GM21360 (cell line): ENCODE data around the gene GUCD1.
A peak's percentile ranks its signal among the peaks of the same experiment; 100 is the strongest.
"Not testable (repeated sequence)": the region's sequence is repeated elsewhere in the genome, so short reads cannot be mapped to it uniquely, and the experiment has no call there.

Source experiments
- ATAC-seq: cut with Tn5 transposase; IDR thresholded peaks from one replicate; pipeline ENCODE4 v1.9.1; 2021; ENCODE audit warnings: mild to moderate bottlenecking, moderate library complexity; ENCODE audit not compliant: unreplicated experiment

Gene GUCD1

DNA sequence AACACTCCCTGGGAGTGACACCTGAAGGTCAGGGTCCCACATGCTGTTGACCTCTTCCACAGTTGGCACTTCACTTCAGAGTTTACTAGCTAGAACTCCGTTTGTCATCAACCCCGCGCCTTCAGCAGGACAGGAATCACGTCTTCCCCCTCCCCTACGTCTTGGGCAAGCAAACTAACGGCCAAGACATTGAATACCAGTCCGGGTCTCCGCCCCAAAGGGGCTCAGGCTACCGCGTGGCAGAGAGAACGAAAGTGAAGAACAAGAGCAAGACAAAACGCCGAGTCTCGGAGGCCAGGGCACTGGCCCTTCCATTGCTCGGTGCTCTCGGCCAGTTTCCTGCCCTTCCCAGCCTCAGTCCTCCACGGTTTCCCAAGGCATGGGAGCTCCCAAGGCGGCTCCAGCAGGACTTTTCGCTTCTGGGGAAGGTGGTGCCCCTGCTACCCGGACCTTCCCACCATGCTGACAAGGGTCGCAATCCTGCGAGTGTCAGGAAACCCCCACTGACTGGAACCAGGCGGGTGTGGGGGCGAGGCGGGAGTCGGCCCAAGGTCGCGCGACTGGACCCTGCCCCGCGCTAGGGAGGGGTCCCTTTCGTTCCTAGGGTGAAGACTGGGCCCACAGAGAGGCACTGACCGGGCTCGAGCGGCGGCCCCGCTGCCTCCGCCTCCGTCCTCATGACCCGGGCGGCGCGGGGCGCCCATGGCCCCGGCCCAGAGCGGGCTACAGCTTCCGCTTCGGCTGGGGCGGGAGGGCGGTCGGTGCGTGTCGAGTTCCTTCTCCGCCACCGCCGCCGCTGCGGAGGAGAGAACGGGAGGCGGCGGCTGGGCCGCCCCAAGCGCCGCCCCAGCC, at the start of gene GUCD1:
Gene GUCD1, minus strand, starts transcription at position 826 of the 852 bp plus-strand sequence. Its CDS starts 147 bp downstream, at position 679.
- ATAC-seq, result peak; percentile 7

DNA sequence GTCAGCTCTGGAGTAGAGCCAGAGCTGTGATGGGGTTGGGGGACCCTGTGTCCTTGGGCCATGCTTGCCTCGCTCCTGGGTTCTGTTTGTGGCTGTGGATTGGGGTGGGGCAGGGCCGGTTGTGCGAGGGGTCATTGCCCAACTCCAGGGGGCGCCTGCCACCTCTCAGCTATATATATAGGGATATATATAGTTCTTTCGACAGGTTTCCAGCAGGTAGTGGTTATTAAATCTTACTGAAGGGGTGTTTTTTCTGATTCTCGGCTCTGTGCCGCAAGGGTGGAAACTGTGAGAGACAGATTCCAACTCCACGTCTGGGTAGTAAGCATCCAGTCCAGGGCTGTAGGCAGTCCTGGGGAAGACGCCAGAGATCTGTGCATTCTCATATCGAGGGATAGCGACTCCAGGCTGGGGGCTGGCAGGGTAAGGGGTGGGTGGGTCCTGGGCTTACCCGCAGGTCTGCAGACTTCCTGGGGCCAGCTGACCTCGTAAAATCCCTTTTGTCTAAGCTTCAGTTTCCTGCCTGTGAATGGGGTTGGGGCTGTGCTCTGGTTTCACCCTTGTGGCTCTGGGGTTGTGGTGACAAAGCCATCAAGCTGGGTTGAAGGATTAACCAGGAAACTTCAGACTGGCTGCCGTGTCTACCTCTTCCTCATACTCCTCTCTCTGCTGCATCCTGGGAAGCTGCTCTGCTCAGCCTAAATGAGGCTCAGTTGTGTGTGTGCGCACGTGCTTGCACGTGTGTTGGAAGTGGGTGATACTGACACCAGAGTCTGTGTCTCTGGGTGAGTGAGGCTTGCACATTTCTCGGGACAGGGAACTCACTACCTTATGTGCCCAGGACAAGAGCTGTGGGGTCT, 49.1 kb upstream of the GUCD1 start:
- ATAC-seq, result not testable (repeated sequence)

DNA sequence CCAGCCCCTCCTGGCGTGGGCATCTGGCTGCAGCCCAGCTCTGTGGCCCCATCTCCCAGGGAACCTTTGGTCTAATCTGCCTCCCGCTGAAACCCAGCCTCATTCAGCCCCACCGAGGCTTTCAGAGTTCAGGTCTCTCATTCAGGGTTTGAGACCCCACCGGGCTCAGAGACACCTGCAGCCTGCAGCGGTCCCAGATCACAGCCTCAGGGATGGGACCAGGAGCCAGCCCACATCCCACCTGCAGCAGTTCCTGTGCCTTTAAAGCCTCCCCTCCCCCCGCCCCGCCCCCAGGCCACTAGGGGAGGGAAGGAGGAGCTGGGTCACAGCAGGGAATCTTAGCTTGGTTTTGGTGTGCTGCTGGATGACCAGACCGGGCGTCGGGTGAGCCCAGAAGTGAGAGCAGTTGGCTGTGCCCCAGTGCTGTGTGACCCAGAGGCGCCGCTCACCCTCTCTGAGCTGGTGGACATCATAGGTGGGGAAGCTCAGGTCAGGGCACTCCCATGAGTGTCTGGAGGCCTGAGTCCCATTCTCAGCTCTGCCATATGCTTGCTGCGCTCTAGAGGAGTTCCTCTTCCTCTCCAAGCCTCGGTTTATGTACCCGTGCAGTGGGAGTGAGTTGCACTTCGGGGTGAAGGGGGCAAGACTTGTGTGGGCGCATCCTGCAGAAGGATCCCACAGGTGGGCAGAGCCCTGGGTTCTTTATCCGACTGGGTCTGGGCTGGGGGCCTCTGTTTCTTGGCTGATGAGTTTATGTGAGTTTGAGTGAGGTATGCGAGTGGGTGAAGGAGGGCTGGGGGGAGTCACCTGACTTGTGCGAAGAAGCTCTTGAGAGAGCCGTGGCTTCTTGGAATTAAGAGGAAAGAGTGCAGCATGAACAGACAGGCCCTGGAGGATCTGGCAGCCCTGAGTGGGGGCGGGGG, 48.2 kb upstream of the GUCD1 start, which contains the start of gene GGT1:
Gene GGT1, plus strand, starts transcription at position 347 of the 923 bp plus-strand sequence. CDS start 7,889 bp downstream, outside the sequence.
- ATAC-seq, result not testable (repeated sequence)

DNA sequence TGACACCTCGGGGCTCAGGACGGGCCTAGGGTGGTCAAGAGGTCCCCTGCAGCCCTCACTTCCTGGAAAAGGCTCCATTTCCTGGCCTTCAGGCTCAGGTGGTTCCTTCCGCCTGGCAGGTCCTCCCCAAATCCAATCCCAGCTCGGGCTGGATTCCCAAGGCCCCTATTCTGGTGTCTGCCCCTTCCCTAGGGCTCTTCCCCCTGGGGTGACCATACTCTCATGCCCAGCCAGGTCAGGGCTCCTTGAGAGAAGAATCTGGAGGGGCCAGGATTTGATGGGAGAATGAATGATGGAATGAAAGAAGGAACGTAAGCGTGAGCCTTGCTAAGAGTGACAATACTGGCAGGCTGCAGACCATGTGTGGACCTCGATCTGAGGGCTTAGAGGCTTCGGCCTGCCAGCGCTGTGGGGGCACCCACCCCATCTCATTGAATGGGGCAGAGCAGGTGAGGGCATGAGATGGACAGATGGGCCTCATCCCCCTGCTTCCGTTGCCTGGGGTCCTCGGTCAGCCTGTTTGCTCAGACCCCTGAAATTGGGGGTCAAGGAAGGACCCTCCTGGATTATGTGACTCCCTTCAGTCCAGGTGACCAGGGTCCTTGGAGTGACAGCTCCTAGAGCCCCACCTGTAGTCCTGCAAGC, 47.3 kb upstream of the GUCD1 start:
- not testable (repeated sequence) for ATAC-seq

DNA sequence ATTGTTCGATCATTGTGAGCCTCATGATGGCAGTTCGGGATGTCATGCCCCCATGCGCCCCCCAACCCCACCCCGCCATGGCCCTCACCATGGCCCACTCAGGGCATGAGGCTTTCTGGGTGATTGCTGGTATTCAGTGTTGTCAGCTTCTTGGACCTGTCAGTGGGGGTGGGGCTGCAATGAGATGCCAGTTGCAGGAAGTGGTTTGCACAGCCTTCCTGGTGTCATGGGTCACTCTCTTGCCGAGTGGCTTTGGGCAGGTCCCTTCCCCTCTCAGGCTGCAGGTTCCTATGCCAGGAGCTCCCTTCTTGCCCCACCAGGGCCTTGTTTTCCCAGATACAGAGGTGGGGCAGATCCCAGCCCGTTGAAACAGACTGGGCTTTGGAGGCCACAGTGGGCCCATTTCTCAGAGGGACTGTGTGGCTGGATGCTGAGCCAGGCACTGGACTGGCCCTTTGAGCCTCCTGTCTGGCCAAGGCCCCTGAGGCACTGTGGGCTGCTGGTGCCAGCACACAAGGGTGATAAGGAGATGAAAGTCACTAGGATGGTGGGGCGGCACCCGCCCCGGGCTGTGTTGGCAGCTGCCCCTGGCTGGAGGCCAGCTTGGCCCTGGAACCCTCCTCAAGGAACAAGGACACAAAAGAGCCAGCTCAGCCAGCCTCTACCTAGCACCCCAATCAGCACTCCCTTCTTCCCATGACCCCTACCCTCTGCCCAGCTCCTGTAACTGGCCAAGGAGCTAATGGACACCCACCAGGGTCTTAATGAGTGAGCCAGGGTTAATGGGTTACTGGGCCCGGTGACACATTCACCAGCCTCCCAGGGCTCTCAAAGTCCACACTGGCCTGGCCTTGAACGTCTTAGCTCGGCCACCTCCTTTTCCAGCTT, 46.5 kb upstream of the GUCD1 start:
- ATAC-seq, result no peak

DNA sequence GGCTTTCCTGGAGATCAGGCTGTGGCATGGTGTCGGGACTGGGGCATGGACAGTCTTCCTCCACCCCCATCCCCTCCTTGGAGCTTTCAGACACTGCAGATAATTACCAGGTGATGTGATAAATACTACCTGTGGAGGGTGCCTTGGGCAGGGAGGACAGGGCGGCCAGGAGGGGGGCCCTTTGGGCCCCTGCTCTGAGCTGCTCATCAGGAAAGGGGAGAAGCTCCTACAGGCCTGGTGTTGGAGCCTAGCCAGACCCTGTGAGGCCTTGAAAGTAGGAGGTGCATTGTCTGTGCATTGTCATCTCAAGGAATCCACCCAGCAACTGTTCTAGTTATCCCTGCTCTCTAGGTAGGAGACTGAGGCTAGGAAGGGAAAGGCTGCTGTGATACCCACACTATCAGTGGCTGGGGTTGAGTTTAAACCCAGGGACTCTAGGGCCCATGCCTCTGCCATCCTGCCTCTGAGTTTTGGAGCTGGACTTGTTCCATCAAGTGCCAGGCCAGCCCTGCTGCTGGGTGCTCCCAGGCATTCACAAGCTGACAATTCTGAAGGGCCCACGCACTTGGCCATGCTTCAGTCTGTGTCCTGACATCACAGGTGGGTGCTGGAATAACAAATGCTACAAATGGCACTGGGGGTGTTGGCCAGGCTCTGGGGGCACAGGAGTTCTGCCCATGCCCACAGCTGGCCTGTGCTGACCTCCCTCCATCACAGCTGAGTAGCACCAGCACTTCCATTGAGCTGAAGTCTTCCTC, 45.2 kb upstream of the GUCD1 start:
- not testable (repeated sequence) for ATAC-seq

DNA sequence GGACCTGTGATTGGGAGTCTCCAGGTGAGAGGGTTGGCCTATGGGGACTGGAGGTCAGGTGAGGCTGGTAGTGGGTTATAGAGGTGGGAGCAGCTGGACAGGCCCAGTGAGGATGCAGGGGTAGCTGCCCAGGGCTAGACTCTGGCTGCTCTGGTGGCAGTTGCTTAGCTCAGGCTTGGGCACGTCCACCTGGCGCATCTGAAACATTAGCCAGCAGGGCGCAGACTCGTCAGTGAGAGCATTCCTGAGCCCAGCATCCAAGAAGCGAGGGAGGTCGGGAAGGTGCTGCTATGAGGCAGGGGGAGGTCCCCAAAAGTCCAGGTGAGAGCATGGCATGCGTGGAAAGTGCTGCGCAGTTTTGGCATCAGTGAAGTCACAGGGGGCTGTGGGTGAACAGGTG, 44.6 kb upstream of the GUCD1 start:
- ATAC-seq, result no peak

DNA sequence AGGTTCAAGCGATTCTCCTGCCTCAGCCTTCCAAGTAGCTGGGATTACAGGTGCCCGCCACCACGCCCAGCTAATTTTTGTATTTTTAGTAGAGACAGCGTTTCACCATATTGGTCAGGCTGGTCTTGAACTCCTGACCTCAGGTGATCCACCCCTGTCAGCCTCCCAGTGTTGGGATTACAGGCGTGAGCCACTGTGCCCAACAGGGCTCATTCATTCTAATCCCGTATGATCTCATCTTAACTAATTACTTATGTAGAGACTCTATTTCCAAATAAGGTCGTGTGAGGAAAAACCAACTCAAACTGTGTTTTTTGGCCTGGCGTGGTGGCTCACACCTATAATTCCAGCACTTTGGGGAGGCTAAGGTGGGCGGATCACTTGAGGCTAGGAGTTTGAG, 42.1 kb upstream of the GUCD1 start:
- not testable (repeated sequence) for ATAC-seq

DNA sequence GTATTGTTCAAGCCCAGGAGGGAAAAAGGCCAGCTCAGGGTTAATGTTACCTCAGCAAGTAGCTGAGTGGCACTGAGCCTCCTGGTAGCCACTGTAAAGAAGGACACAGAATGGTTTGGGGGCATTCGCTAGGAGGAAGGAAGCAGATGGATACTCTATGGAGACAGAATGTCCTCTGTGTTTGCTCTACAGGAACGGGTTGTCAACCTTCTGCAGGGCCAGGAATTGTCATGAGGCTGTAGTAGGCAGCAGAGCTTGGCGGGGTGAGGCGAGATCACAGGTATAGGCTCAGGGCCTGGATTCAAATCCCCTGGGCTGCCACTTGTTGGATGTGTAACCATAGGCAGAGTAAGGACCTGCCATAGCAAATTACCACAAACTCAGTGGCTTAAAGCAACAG, 40.9 kb upstream of the GUCD1 start:
- ATAC-seq, result no peak

DNA sequence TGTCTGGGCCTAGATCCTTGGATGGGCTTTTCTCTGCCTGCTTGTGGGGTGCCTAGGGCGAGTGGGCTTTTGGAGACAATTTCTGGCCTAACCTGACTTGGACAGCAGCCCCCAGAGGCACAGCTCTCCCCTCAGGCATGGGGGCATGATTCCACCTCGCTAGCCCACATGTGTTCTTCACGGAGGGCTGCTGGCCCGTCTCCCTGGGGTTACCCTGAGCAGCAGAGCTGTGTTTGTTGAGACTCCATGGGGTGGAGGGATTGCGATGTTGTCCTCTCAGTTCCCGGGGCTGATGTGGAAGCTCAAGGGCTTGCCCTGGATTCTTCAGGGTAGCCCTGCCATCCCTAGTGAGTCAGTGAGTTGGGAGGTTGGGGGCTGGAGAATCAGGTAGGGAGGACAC, 40.3 kb upstream of the GUCD1 start:
- ATAC-seq, result no peak

DNA sequence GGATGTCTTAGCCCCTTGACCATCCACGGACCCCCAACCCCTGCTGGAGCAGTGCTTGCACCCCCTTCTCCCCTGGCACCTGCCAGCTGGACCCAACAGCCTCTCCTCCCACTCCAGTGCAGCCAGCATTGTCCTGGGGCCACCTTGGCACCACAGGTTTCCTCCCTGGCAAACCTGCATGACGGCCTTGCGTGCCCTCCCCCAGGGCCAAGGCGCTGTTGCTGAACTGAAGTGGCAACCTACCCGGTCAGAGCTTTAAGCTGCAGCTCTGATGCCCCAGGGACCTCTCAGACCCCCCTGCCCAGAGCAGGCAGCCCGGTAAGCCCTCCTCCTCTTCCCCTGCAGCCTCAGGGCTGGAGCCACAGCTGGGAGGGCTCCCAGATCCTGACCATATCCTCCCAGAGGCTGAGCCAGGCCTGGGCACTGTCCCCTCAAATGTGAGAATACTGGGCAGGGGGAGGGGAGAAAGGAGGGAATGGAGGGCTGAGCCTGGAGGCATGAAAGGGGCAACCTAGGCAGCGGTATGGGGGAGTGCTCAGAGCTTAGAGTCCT, 39.7 kb upstream of the GUCD1 start:
- ATAC-seq, result no peak

DNA sequence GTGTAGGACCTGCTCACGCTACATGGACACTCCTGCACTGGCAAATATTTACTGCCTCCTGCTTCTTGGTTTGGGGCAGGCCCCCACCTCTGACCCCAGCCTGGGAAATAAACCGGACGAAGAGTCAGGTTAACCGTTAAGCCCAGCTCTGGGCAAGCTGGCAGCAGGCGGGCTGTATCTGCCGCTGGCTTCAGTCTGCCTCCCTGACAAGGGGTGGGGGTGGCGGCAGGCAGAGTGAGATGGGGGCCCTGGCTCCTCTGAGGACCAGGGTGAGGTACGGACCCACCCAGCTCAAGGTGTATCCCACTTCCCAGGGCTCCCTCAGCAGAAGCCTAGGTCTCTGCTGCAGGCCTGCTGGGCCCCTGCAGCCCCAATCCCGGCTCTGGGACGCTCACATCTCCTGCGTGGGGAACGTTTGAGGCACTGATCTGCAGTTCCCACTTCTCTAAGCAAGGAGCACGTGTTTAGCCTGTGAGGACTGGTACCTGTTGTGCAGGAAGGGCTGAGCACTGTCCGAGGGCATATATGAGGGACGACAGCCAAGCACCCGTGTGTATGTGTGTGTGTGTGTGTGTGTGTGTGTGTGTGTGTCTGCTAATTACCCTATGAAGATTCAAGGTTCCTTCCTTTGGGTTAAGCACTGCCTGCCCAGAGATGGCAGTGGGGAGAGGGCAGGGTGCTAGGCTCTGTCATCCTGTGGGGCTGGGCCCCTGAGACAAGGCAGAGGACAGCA, 39.1 kb upstream of the GUCD1 start:
- ATAC-seq, result no peak

DNA sequence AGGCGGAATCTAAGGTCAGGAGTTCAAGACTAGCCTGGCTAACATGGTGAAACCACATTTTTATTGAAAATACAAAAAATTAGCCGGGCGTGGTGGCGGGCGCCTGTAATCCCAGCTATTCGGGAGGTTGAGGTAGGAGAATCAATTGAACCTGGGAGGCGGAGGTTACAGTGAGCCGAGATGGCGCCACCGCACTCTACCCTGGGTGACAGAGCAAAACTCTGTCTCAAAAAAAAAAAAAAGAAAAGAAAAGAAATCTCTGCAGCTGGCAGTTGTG, 38.6 kb upstream of the GUCD1 start:
- not testable (repeated sequence) for ATAC-seq

DNA sequence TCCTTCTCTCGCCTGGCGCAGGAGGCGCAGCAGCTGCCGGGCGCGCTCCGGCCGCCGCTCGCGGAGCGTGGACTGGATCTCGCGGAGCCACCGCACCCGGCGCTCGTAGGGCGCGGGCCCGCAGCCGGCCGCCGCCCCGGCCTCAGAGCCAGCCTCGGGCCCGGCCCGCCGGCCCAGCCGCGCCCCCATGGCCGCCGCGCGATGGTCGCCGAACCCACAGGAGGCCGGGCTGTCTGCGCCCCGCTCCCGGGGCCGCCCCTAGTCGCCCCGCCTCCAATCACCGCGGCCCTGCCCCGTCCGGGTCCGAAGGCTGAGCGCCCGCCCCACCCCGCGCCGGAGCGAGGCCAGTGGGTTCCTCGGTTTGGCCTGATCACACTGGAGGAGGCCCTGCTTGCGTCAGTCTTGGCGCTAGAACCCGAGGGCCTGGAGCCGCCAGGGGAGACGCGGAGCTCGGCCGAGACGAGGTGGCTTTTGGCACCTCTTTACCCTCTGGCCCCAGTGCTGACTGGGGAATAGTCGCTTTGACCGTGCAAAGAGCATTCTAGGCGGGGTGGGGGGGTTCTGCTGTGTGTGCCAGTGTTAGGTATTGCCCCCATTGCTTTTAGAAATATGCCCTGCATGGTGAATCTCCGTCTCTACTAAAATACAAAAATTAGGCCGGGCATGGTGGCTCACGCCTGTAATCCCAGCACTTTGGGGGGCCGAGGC, 38.1 kb upstream of the GUCD1 start, which contains the start of gene LRRC75B:
Gene LRRC75B, minus strand, starts transcription at position 223 of the 708 bp plus-strand sequence. Its CDS starts 34 bp downstream, at position 189.
- ATAC-seq, result peak; percentile 62

DNA sequence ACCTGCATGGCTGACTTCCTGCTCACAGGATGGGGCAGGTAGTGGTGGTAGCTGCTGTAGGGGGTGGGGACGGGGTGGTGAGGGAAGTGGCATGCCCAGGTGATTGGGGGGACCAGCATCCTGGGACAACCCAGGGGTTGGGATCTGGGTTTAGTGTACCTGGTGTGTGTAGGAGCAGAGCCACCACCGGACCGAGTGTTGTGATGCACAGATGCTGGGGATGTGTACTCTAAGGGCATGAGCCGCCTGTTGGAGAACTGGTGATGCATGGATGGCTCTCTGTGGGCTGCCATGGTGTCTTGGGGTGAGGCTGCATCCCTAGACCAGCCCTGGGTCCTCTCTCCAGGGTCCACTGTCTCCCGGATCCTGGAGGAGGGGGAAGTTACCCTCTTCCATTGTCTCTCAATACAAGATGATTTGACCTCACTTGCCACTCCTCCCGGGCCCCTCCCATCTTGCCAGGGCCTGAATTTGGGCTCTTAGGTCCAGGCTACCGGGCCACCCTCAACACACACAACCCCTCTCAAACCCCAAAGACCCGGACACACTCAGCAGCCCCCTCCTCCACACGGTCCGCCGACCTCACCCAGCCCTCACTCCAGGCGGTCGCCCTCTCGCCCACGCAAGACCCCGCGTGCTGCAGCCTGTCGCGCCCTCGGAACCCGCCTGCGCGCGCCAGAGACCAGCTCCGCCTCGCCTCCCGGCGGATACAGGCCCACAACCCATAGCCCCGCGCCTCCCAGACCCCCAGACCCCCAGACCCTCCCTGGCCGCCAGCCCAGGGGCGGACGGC, 37.3 kb upstream of the GUCD1 start:
- ATAC-seq, result no peak

DNA sequence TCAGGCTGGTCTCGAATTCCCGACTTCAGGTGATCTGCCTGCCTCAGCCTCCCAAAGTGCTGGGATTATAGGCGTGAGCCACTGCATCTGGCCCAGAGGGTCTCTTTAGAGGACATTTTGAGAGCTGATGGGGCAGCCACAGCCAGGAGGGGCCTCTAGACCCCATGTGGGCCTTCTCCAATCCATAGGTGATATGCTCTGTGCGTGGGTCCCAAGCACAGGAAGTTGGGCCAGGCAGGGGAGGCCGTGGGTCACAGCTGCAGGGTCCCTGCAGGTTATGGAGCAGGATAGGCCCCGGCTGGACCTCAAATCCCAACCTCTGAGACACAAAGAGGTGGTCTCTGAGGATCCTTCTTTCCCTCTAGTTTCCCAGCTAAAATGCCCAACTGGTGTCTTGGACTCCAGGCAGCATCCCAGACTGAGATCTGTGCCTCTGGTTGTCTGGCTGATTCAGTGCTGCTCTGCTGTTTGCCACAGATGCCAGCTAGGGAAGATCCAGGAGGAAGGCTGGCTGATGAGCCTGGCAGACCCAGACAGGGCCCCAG, 36.4 kb upstream of the GUCD1 start:
- no peak for ATAC-seq
